Fibroblast of skin of right quadriceps (primary cell): Measurements from ENCODE around the gene C6orf132.

ENCODE experiments used
- DNase-seq: peaks from one replicate; pipeline ENCODE4 v3.0.0-alpha.2; 2013

Gene C6orf132

GRCh38 chr6:42068872-42069522 lies 73.4 kb downstream of the C6orf132 start:
- no peak for DNase-seq

- DNase-seq: no peak
These were observed 74.2 kb downstream of the C6orf132 start for GRCh38 chr6:42068173-42068572.

- DNase-seq: no peak
These were observed 76.2 kb downstream of the C6orf132 start for GRCh38 chr6:42066156-42066675.

- no peak for DNase-seq
These were observed 82.7 kb downstream of the C6orf132 start for GRCh38 chr6:42059743-42060142.

- DNase-seq: no peak
These were observed 88.8 kb downstream of the C6orf132 start for GRCh38 chr6:42053601-42054000.

GRCh38 chr6:42051268-42051653 lies 91.2 kb downstream of the C6orf132 start:
- DNase-seq: no peak
